Naive thymus-derived CD4-positive, alpha-beta T cell (primary cell): ENCODE data around the gene ATP8A2. TPM values are rescaled to one million over a fixed set of nuclear protein-coding genes. Genes with fewer than 3 reads are reported as not detected.

Experiments used
- ATAC-seq: fragments of 150-1000 bp; cut with Tn5 transposase; 2 replicates; pipeline ENCODE4 v1.10.0; 2021; ENCODE audit warnings: mild to moderate bottlenecking, moderate library complexity
- CTCF ChIA-PET: fragments of 350-600 bp; sonication (Branson Sonifier 250); formaldehyde crosslinking; loops from one replicate; lab custom pipeline; 2021; ENCODE audit warnings: antibody characterized with exemption; lab: Charles Lee
- POLR2A ChIA-PET: fragments of 350-600 bp; sonication (Branson Sonifier 250); formaldehyde crosslinking; loops from one replicate; lab custom pipeline; 2021; ENCODE audit warnings: antibody characterized with exemption, inconsistent platforms; lab: Charles Lee
- DNase-seq, 9 donors: peaks; one replicate each; pipeline versions ENCODE4 v3.0.0 to v3.0.0-alpha.2; 2020 to 2022; ENCODE audit warnings: mixed read lengths in 1 of 9
- H3K27ac ChIP-seq: one replicate; pipeline ENCODE4 v1.7.0; 2013; ENCODE audit warnings: mild to moderate bottlenecking, low read depth, low read length, moderate library complexity
- H3K27me3 ChIP-seq, 2 donors: one replicate each; pipeline ENCODE4 v1.7.0; 2013; ENCODE audit warnings: low read length in 2 of 2, mild to moderate bottlenecking in 2 of 2, moderate library complexity in 2 of 2; ENCODE audit not compliant: control insufficient read depth in 2 of 2, insufficient read depth in 2 of 2
- H3K36me3 ChIP-seq, 3 experiments: 1 replicate in 2 of 3; 2 replicates in 1 of 3; pipeline ENCODE4 v1.7.0; 2013; ENCODE audit warnings: low read length in 3 of 3, mild to moderate bottlenecking in 3 of 3, moderate library complexity in 1 of 3; ENCODE audit not compliant: insufficient read depth in 3 of 3, control insufficient read depth in 2 of 3
- H3K4me1 ChIP-seq, 2 donors: one replicate each; pipeline ENCODE4 v1.7.0; 2013; ENCODE audit warnings: low read length in 2 of 2, mild to moderate bottlenecking in 2 of 2, moderate library complexity in 1 of 2; ENCODE audit not compliant: control insufficient read depth in 2 of 2, insufficient read depth in 2 of 2
- H3K4me3 ChIP-seq: 2 replicates; pipeline ENCODE4 v1.7.0; 2013; ENCODE audit warnings: mild to moderate bottlenecking, low read length
- H3K9me3 ChIP-seq, 3 experiments: 1 replicate in 2 of 3; 2 replicates in 1 of 3; pipeline ENCODE4 v1.7.0; 2013; ENCODE audit warnings: low read length in 3 of 3; ENCODE audit not compliant: control insufficient read depth in 2 of 3
- H3K27ac Mint-ChIP-seq, 9 donors: one replicate each; pipeline ENCODE4 v1.8.0; 2020 to 2022; ENCODE audit warnings: mixed read lengths in 9 of 9, mild to moderate bottlenecking in 8 of 9, moderate library complexity in 5 of 9, inconsistent platforms in 2 of 9
- H3K27me3 Mint-ChIP-seq, 5 donors: one replicate each; pipeline ENCODE4 v1.8.0; 2021 to 2022; ENCODE audit warnings: mixed read lengths in 5 of 5, mild to moderate bottlenecking in 1 of 5
- H3K36me3 Mint-ChIP-seq, 5 donors: one replicate each; pipeline ENCODE4 v1.8.0; 2020 to 2022; ENCODE audit warnings: mixed read lengths in 5 of 5, mild to moderate bottlenecking in 3 of 5, inconsistent platforms in 1 of 5
- H3K4me1 Mint-ChIP-seq, 7 donors: one replicate each; pipeline ENCODE4 v1.8.0; 2020 to 2022; ENCODE audit warnings: mixed read lengths in 7 of 7, mild to moderate bottlenecking in 3 of 7, inconsistent platforms in 1 of 7
- H3K4me3 Mint-ChIP-seq, 10 donors: one replicate each; pipeline ENCODE4 v1.8.0; 2020 to 2022; ENCODE audit warnings: mild to moderate bottlenecking in 10 of 10, mixed read lengths in 10 of 10, moderate library complexity in 6 of 10, inconsistent platforms in 2 of 10
- H3K9me3 Mint-ChIP-seq, 11 donors: one replicate each; pipeline ENCODE4 v1.8.0; 2020 to 2022; ENCODE audit warnings: mixed read lengths in 11 of 11, mild to moderate bottlenecking in 4 of 11, inconsistent platforms in 1 of 11, moderate library complexity in 1 of 11
- intact Hi-C, 2 donors: fragments of 100-400 bp; cut with micrococcal nuclease; formaldehyde crosslinking; loops; one replicate each; pipeline ENCODE4 v1.15.1; 2023
- polyA plus RNA-seq, 2 donors: library from polyadenylated mRNA; unstranded; fragments of 300-500 nt; fragmentation: Illumina TruSeq; gene quantifications; one replicate each; pipeline ENCODE4 v1.2.3, GENCODE V29; 2021
- total RNA-seq, 6 experiments: library from RNA in 5 of 6; stranded (reverse) in 5 of 6; gene quantifications; 1 replicate in 5 of 6; 2 replicates in 1 of 6; pipeline ENCODE4 v1.2.3 and lab custom pipeline; 2021 to 2026

The ATP8A2 gene
- total and polyA plus RNA-seq, 7 experiments from 2014 or later, result 0.56 to 2.4 (median 1.2) TPM

- Histone ChIP-seq H3K27ac (no peak overlapping the region), H3K27me3 (no peaks in the 10 kb centered on the region), H3K36me3 (no peaks in the 10 kb centered on the region), H3K4me1 (peaks cover 4 to 29% of the 10 kb centered on the region in 2 donors), H3K4me3 (no peak overlapping the region), H3K9me3 (no peaks in the 10 kb centered on the region)
- CTCF ChIA-PET, result no interaction called here
- ATAC-seq (no peak), DNase-seq (peak in 2 of 9 donors; percentile 20 to 29)
- POLR2A ChIA-PET, result interaction anchor here (0.7 to 1.7 kb wide), 3 partner anchors 12 to 20 kb away, joined by 4 read pairs; no protein-coding TSS in a partner anchor
- H3K27ac Mint-ChIP-seq, result peak overlapping the region in 3 of 9 donors; percentile 67 to 80 (median 80)
- H3K36me3 Mint-ChIP-seq, result peaks cover 0 to 35% (median 0%) of the 10 kb centered on the region in 5 donors
- peaks cover 12 to 56% (median 37%) of the 10 kb centered on the region in 7 donors for H3K4me1 Mint-ChIP-seq
- peak overlapping the region in 9 of 10 donors; percentile 10 to 70 (median 56) for H3K4me3 Mint-ChIP-seq
- intact Hi-C loops, result loop anchor here (1.0 to 5.0 kb wide), 3 partner anchors 12 to 57 kb away; no protein-coding TSS in a partner anchor
- H3K9me3 Mint-ChIP-seq, result peaks cover 0 to 28% (median 5%) of the 10 kb centered on the region in 11 donors
- peaks cover 0 to 7% (median 0%) of the 10 kb centered on the region in 5 donors for H3K27me3 Mint-ChIP-seq
These were observed 587.2 kb downstream of the ATP8A2 start for GRCh38 chr13:25958986-25959385.

DNA sequence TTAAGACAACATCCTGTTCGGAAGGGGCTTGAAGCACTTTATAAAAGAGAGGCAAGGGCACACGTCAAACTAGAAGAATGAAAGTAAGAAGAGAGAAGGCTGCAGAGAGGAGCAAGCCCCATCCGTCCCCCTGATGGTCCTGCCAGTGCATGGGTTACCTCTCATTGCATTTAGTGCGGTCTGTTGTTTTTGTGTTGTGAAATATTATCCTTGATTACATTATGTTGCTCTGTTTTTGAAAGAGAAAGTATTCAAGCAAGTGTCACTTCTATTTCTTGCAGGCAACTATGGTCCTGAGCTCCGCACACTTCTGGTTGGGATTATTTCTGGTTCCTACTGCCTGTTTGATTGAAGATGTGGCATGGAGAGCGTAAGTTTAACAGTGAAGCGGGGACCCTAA is 589.5 kb downstream of the ATP8A2 start:
- no peaks in the 10 kb centered on the region for H3K27me3 ChIP-seq
- ATAC-seq (no peak), DNase-seq (no peak)
- ChIA-PET CTCF (no interaction called here), POLR2A (interaction anchor here (0.6 to 3.6 kb wide), 3 partner anchors 8 to 11 kb away, joined by 3 to 17 read pairs (median 4); no protein-coding TSS in a partner anchor)
- H3K4me1 ChIP-seq, result peaks cover 0 to 18% of the 10 kb centered on the region in 2 donors
- H3K4me3 ChIP-seq, result no peak overlapping the region
- H3K9me3 ChIP-seq, result no peaks in the 10 kb centered on the region
- H3K27ac Mint-ChIP-seq, result peak overlapping the region in 1 of 9 donors; percentile 6
- H3K4me1 Mint-ChIP-seq, result peaks cover 12 to 37% (median 26%) of the 10 kb centered on the region in 7 donors
- intact Hi-C loops, result no loop called here
- H3K4me3 Mint-ChIP-seq, result peak overlapping the region in 1 of 10 donors; percentile 51
- H3K27me3 Mint-ChIP-seq, result no peaks in the 10 kb centered on the region
- H3K36me3 Mint-ChIP-seq, result peaks cover 0 to 22% (median 0%) of the 10 kb centered on the region in 5 donors
- peaks cover 0 to 21% (median 3%) of the 10 kb centered on the region in 11 donors for H3K9me3 Mint-ChIP-seq
- H3K36me3 ChIP-seq, result no peaks in the 10 kb centered on the region
- H3K27ac ChIP-seq, result no peak overlapping the region

GRCh38 chr13:25963674-25964073 is 591.9 kb downstream of the ATP8A2 start:
- Mint-ChIP-seq H3K4me3 (no peak overlapping the region), H3K27ac (no peak overlapping the region), H3K27me3 (no peaks in the 10 kb centered on the region), H3K9me3 (peaks cover 0 to 13% (median 0%) of the 10 kb centered on the region in 11 donors), H3K4me1 (peaks cover 12 to 29% (median 22%) of the 10 kb centered on the region in 7 donors), H3K36me3 (peaks cover 0 to 12% (median 0%) of the 10 kb centered on the region in 5 donors)
- intact Hi-C loops, result no loop called here
- no peak for ATAC-seq
- no peak overlapping the region for H3K4me3 ChIP-seq
- no peak for DNase-seq
- no peaks in the 10 kb centered on the region for H3K27me3 ChIP-seq
- H3K4me1 ChIP-seq, result peaks cover 0 to 13% of the 10 kb centered on the region in 2 donors
- no peaks in the 10 kb centered on the region for H3K36me3 ChIP-seq
- no peak overlapping the region for H3K27ac ChIP-seq
- ChIA-PET POLR2A (interaction anchor here (1.1 to 1.3 kb wide), 2 partner anchors 9 kb away, joined by 4 to 6 read pairs; no protein-coding TSS in a partner anchor), CTCF (interaction anchor here (1.0 kb wide), 1 partner anchor 78 kb away, joined by 4 read pairs; no protein-coding TSS in a partner anchor)
- H3K9me3 ChIP-seq, result no peaks in the 10 kb centered on the region

- Mint-ChIP-seq H3K27me3 (no peaks in the 10 kb centered on the region), H3K4me1 (peaks cover 1 to 28% (median 14%) of the 10 kb centered on the region in 7 donors), H3K4me3 (no peak overlapping the region), H3K9me3 (peaks cover 0 to 6% (median 0%) of the 10 kb centered on the region in 11 donors), H3K36me3 (no peaks in the 10 kb centered on the region), H3K27ac (no peak overlapping the region)
- peaks cover 0 to 2% of the 10 kb centered on the region in 2 donors for H3K4me1 ChIP-seq
- no peak overlapping the region for H3K4me3 ChIP-seq
- ChIA-PET CTCF (no interaction called here), POLR2A (no interaction called here)
- H3K27me3 ChIP-seq, result no peaks in the 10 kb centered on the region
- H3K36me3 ChIP-seq, result no peaks in the 10 kb centered on the region
- ATAC-seq (no peak), DNase-seq (no peak)
- no peak overlapping the region for H3K27ac ChIP-seq
- no peaks in the 10 kb centered on the region for H3K9me3 ChIP-seq
- intact Hi-C loops, result no loop called here
These were observed 593.8 kb downstream of the ATP8A2 start for GRCh38 chr13:25965596-25965995.

DNA sequence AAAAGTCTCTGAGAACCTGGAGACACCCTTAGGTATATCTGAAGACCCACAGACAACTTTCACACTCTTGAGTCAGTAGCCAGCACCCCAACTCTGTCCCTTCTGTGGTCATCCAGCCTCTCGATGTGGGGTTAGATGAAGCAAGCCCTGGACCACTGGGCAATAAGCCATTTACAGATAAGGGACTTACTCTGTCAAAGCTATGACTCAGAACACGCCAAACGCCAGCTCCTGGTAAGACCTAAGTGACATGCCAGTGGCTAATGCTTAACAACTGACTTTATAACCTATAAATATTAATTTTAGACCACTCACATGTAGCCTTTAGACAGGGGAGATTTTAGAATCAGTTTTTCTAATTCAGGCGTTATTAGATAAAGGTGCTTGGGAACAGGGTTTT is 594.3 kb downstream of the ATP8A2 start:
- Mint-ChIP-seq H3K27ac (no peak overlapping the region), H3K4me1 (peaks cover 3 to 28% (median 14%) of the 10 kb centered on the region in 7 donors), H3K9me3 (peaks cover 0 to under 1% (median 0%) of the 10 kb centered on the region in 11 donors), H3K36me3 (no peaks in the 10 kb centered on the region), H3K27me3 (no peaks in the 10 kb centered on the region), H3K4me3 (no peak overlapping the region)
- H3K27me3 ChIP-seq, result no peaks in the 10 kb centered on the region
- DNase-seq, result no peak
- no peaks in the 10 kb centered on the region for H3K9me3 ChIP-seq
- no peak overlapping the region for H3K4me3 ChIP-seq
- CTCF ChIA-PET, result no interaction called here
- POLR2A ChIA-PET, result no interaction called here
- no peak for ATAC-seq
- H3K27ac ChIP-seq, result no peak overlapping the region
- intact Hi-C loops, result no loop called here
- no peaks in the 10 kb centered on the region for H3K36me3 ChIP-seq
- H3K4me1 ChIP-seq, result peaks cover under 1 to 7% of the 10 kb centered on the region in 2 donors

DNA sequence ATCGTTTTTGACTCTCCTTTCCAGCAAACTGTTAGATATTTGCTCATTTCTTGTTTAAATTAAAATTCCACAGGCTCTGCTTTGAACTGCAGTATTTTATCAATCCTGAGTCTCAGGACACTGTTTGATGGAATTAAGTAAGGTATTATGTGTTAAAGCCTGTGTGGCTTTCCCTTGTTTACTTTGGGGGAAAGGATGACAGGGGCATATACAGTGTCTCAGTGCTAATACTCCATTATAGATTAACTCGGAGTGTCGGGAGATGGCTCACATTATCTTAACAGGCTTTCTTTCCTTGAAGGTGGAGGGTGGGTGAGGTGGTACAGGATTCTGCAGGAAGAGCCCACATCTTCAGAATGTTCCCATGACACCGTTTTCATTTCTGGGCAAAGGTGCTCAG is 595.4 kb downstream of the ATP8A2 start:
- CTCF ChIA-PET, result no interaction called here
- H3K27ac Mint-ChIP-seq, result peak overlapping the region in 1 of 9 donors; percentile 3
- POLR2A ChIA-PET, result interaction anchor here (0.9 kb wide), 1 partner anchor 10 kb away, joined by 4 read pairs; no protein-coding TSS in a partner anchor
- H3K36me3 Mint-ChIP-seq, result no peaks in the 10 kb centered on the region
- H3K4me1 Mint-ChIP-seq, result peaks cover 5 to 35% (median 21%) of the 10 kb centered on the region in 7 donors
- no peaks in the 10 kb centered on the region for H3K9me3 Mint-ChIP-seq
- Histone ChIP-seq H3K36me3 (no peaks in the 10 kb centered on the region), H3K4me3 (no peak overlapping the region), H3K27me3 (no peaks in the 10 kb centered on the region), H3K27ac (no peak overlapping the region), H3K4me1 (peaks cover 10 to 16% of the 10 kb centered on the region in 2 donors), H3K9me3 (no peaks in the 10 kb centered on the region)
- ATAC-seq (no peak), DNase-seq (no peak)
- H3K27me3 Mint-ChIP-seq, result no peaks in the 10 kb centered on the region
- intact Hi-C loops, result no loop called here
- no peak overlapping the region for H3K4me3 Mint-ChIP-seq
